PC-3 (cell line): ENCODE data around the gene CCDC142. TPM values are rescaled to one million over a fixed set of nuclear protein-coding genes. Genes with fewer than 3 reads are reported as not detected.

Experiments
- ATAC-seq: fragments of 200-7000 bp; cut with Tn5 transposase; 2 replicates; pipeline ENCODE4 v1.9.1; 2020; ENCODE audit warnings: mild to moderate bottlenecking, moderate library complexity
- BruUV-seq: library from RNA; stranded (reverse); fragments of 400-500 nt; replicated peaks from 2 replicates; lab custom pipeline; 2021; lab: Mats Ljungman, UMichigan
- CTCF ChIA-PET: fragments of 300-600 bp; sonication (Branson Sonifier 250); formaldehyde crosslinking; loops from one replicate; lab custom pipeline; 2022; ENCODE audit warnings: antibody characterized with exemption; lab: Charles Lee
- POLR2A ChIA-PET: fragments of 300-600 bp; sonication (Branson Sonifier 250); formaldehyde crosslinking; loops from one replicate; lab custom pipeline; 2022; ENCODE audit warnings: antibody characterized with exemption; ENCODE audit not compliant: unreplicated experiment; lab: Charles Lee
- DNase-seq: peaks from one replicate; pipeline ENCODE4 v3.0.0-alpha.2; 2015
- H2AFZ ChIP-seq: fragments of 300-600 bp; sonication (generic); 2 replicates; pipeline ENCODE4 v1.6.0; 2016; ENCODE audit warnings: antibody characterized with exemption, low read length
- H3F3A ChIP-seq: fragments of 300-600 bp; sonication (generic); one replicate; pipeline ENCODE4 v1.6.0; 2017; ENCODE audit warnings: antibody characterized with exemption, low read length, control low read depth, mild to moderate bottlenecking; ENCODE audit not compliant: unreplicated experiment
- H3K27ac ChIP-seq: fragments of 300-600 bp; sonication (generic); 2 replicates; pipeline ENCODE4 v1.5.1; 2016; ENCODE audit warnings: mild to moderate bottlenecking, low read length
- H3K27me3 ChIP-seq: fragments of 300-600 bp; sonication (generic); 2 replicates; pipeline ENCODE4 v1.6.1; 2016; ENCODE audit warnings: low read length, mixed read lengths
- H3K36me3 ChIP-seq: fragments of 300-600 bp; sonication (generic); 2 replicates; pipeline ENCODE4 v1.6.1; 2016; ENCODE audit warnings: low read depth, mixed run types, low read length, mixed read lengths
- H3K4me1 ChIP-seq: fragments of 300-600 bp; sonication (generic); 2 replicates; pipeline ENCODE4 v1.5.1; 2016; ENCODE audit warnings: low read length; ENCODE audit not compliant: insufficient read depth
- H3K4me2 ChIP-seq: fragments of 300-600 bp; sonication (generic); 2 replicates; pipeline ENCODE4 v1.6.0; 2016; ENCODE audit warnings: low read length
- H3K4me3 ChIP-seq: fragments of 300-600 bp; sonication (generic); 2 replicates; pipeline ENCODE4 v1.5.1; 2016; ENCODE audit warnings: mild to moderate bottlenecking, low read length, mixed read lengths
- H3K79me2 ChIP-seq: fragments of 300-600 bp; sonication (generic); 2 replicates; pipeline ENCODE4 v1.6.1; 2017; ENCODE audit warnings: low read length, mixed read lengths
- H3K9ac ChIP-seq: fragments of 300-600 bp; sonication (generic); 2 replicates; pipeline ENCODE4 v1.6.0; 2016; ENCODE audit warnings: mild to moderate bottlenecking, low read length
- H3K9me2 ChIP-seq: fragments of 300-600 bp; sonication (generic); replicated peaks from 2 replicates; pipeline ENCODE4 v1.6.1; 2016; ENCODE audit warnings: mixed run types, low read length, mixed read lengths
- H3K9me3 ChIP-seq: fragments of 300-600 bp; sonication (generic); 2 replicates; pipeline ENCODE4 v1.6.1; 2016; ENCODE audit warnings: low read length, mixed read lengths
- H4K20me1 ChIP-seq: fragments of 300-600 bp; sonication (generic); 2 replicates; pipeline ENCODE4 v1.6.1; 2016; ENCODE audit warnings: low read length, mixed read lengths
- CTCF ChIP-seq: fragments of 300-600 bp; sonication (generic); conservative IDR thresholded peaks from 2 replicates; pipeline ENCODE4 v1.5.1; 2017; ENCODE audit warnings: antibody characterized with exemption, low read depth, mild to moderate bottlenecking, low read length
- EZH2 ChIP-seq: fragments of 300-600 bp; sonication (generic); IDR thresholded peaks from one replicate; pipeline ENCODE4 v1.6.1; 2017; ENCODE audit warnings: antibody characterized with exemption, mild to moderate bottlenecking, low read length; ENCODE audit not compliant: unreplicated experiment
- EZH2phosphoT487 ChIP-seq: fragments of 300-600 bp; sonication (generic); IDR thresholded peaks from 2 replicates; pipeline ENCODE4 v1.6.1; 2018; ENCODE audit warnings: mild to moderate bottlenecking, antibody characterized with exemption, low read length, borderline replicate concordance
- intact Hi-C: fragments of 100-400 bp; cut with micrococcal nuclease; formaldehyde crosslinking; loops from 2 replicates; pipeline ENCODE4 v1.9.0; 2023
- total RNA-seq: library from RNA; depleted of rRNA; stranded (reverse); fragments of >200 nt; gene quantifications from 2 replicates; pipeline ENCODE4 v1.2.3, GENCODE V29; 2014

The CCDC142 gene
- total RNA-seq, 1 experiment from 2014 or later: 14.7 TPM

GRCh38 chr2:74438248-74438647 is 44.5 kb downstream of the CCDC142 start:
- CTCF ChIA-PET: no interaction called here
- ATAC-seq: no peak
- peaks cover 26% of the 10 kb centered on the region for H3K4me1 ChIP-seq
- no peak overlapping the region for H3K9ac ChIP-seq
- H3F3A ChIP-seq: no peaks in the 10 kb centered on the region
- H3K79me2 ChIP-seq: peaks cover 82% of the 10 kb centered on the region
- no peak for TF ChIP-seq EZH2phosphoT487
- TF ChIP-seq EZH2: no peak
- no peak for TF ChIP-seq CTCF
- H3K4me3 ChIP-seq: no peak overlapping the region
- POLR2A ChIA-PET: no interaction called here
- H3K27ac ChIP-seq: no peak overlapping the region
- H3K9me2 ChIP-seq: no peaks in the 10 kb centered on the region
- DNase-seq: no peak
- H3K36me3 ChIP-seq: peaks cover 11% of the 10 kb centered on the region; the same call in 1 of the 2 replicates
- peak overlapping the region; percentile 98; the same call in 1 of the 2 replicates for H3K4me2 ChIP-seq
- peaks cover 26% of the 10 kb centered on the region for H4K20me1 ChIP-seq
- H3K27me3 ChIP-seq: no peaks in the 10 kb centered on the region
- H2AFZ ChIP-seq: no peak overlapping the region
- no peaks in the 10 kb centered on the region for H3K9me3 ChIP-seq
- intact Hi-C loops: no loop called here
- BruUV-seq: no TSS peak

- Histone ChIP-seq H4K20me1 (peaks cover 30% of the 10 kb centered on the region), H3K9ac (no peak overlapping the region), H3K27me3 (no peaks in the 10 kb centered on the region), H3K9me3 (no peaks in the 10 kb centered on the region), H3K4me1 (peaks cover 21% of the 10 kb centered on the region), H3K9me2 (no peaks in the 10 kb centered on the region), H3F3A (no peaks in the 10 kb centered on the region), H3K4me2 (no peak overlapping the region), H2AFZ (no peak overlapping the region), H3K4me3 (no peak overlapping the region), H3K27ac (no peak overlapping the region), H3K79me2 (peaks cover 89% of the 10 kb centered on the region), H3K36me3 (peaks cover 16% of the 10 kb centered on the region; the same call in 1 of the 2 replicates)
- DNase-seq (no peak), ATAC-seq (no peak)
- ChIA-PET POLR2A (no interaction called here), CTCF (no interaction called here)
- BruUV-seq: no TSS peak
- TF ChIP-seq EZH2phosphoT487 (no peak), EZH2 (no peak), CTCF (no peak)
- intact Hi-C loops: no loop called here
These were observed 45.7 kb downstream of the CCDC142 start for GRCh38 chr2:74436848-74437695.
